Keratinocyte (primary cell): Measurements from ENCODE around the gene CARD18. TPM values are rescaled to one million over a fixed set of nuclear protein-coding genes. Genes with fewer than 3 reads are reported as not detected.

Experiments
- DNase-seq: peaks from one replicate; pipeline ENCODE4 v3.0.0-alpha.2; 2011; ENCODE audit warnings: low read depth, missing footprints, low spot score
- FAIRE-seq: peaks from 2 replicates; lab custom pipeline; 2011; peaks lifted over from hg19 to GRCh38; lab: Jason Lieb, UNC
- H2AFZ ChIP-seq: 2 replicates; pipeline ENCODE4 v1.6.0; 2012; ENCODE audit warnings: low read length, control low read depth, inconsistent platforms; ENCODE audit not compliant: control insufficient read depth
- H3K27ac ChIP-seq: 2 replicates; pipeline ENCODE4 v1.5.1; 2011; ENCODE audit warnings: low read length; ENCODE audit not compliant: control insufficient read depth, insufficient read depth
- H3K27me3 ChIP-seq: 3 replicates; pipeline ENCODE4 v1.6.0; 2011; ENCODE audit warnings: low read length; ENCODE audit not compliant: control insufficient read depth, insufficient read depth; ENCODE audit errors: extremely low read depth
- H3K36me3 ChIP-seq, 2 experiments: 2 replicates in 1 of 2; 3 replicates in 1 of 2; pipeline ENCODE4 v1.5.1; 2011; ENCODE audit warnings: low read length in 2 of 2, mild to moderate bottlenecking in 1 of 2; ENCODE audit not compliant: control insufficient read depth in 2 of 2, insufficient read depth in 2 of 2; ENCODE audit errors: extremely low read depth in 1 of 2
- H3K4me1 ChIP-seq: 3 replicates; pipeline ENCODE4 v1.5.1; 2011; ENCODE audit warnings: low read length; ENCODE audit not compliant: control insufficient read depth, insufficient read depth; ENCODE audit errors: extremely low read depth
- H3K4me2 ChIP-seq: 3 replicates; pipeline ENCODE4 v1.6.0; 2011; ENCODE audit warnings: low read depth, low read length; ENCODE audit not compliant: control insufficient read depth, insufficient read depth; ENCODE audit errors: extremely low read depth
- H3K4me3 ChIP-seq, 3 experiments: fragments of 200-600 bp in 1 of 3; sonication (generic) in 1 of 3; 2 replicates in 2 of 3; 3 replicates in 1 of 3; pipeline ENCODE4 v1.5.1; 2011 to 2016; ENCODE audit warnings: low read length in 3 of 3, mild to moderate bottlenecking in 3 of 3, control low read depth in 2 of 3, inconsistent platforms in 1 of 3, low read depth in 1 of 3, mixed read lengths in 1 of 3, mixed run types in 1 of 3, moderate library complexity in 1 of 3; ENCODE audit not compliant: control insufficient read depth in 2 of 3, insufficient read depth in 2 of 3; ENCODE audit errors: extremely low read depth in 1 of 3
- H3K79me2 ChIP-seq: 2 replicates; pipeline ENCODE4 v1.6.0; 2012; ENCODE audit warnings: low read length; ENCODE audit not compliant: control insufficient read depth, insufficient read depth
- H3K9ac ChIP-seq: 3 replicates; pipeline ENCODE4 v1.6.0; 2011; ENCODE audit warnings: low read length; ENCODE audit not compliant: control insufficient read depth, insufficient read depth; ENCODE audit errors: extremely low read depth
- H3K9me1 ChIP-seq: 3 replicates; pipeline ENCODE4 v1.6.0; 2011; ENCODE audit warnings: low read length; ENCODE audit not compliant: control insufficient read depth, insufficient read depth; ENCODE audit errors: extremely low read depth
- H3K9me3 ChIP-seq: 2 replicates; pipeline ENCODE4 v1.5.1; 2012; ENCODE audit warnings: low read depth, low read length; ENCODE audit not compliant: control insufficient read depth
- H4K20me1 ChIP-seq: 3 replicates; pipeline ENCODE4 v1.6.0; 2011; ENCODE audit warnings: low read length; ENCODE audit not compliant: control insufficient read depth, insufficient read depth; ENCODE audit errors: extremely low read depth
- EZH2 ChIP-seq: IDR thresholded peaks from one replicate; pipeline ENCODE4 v1.6.1; 2012; ENCODE audit warnings: inconsistent platforms, mild to moderate bottlenecking, low read length, moderate library complexity
- dilution Hi-C: fragments of 300-500 bp; cut with MboI; formaldehyde crosslinking; loops from one replicate; pipeline ENCODE4 v1.7.0; 2020; ENCODE audit warnings: low sequenced_read_pairs; ENCODE audit not compliant: extremely low pct_ligation_motif_present
- polyA plus RNA-seq, 5 experiments: library from polyadenylated mRNA; depleted of rRNA in 3 of 5; stranded (reverse) in 3 of 5; stranded (forward) in 1 of 5; unstranded in 1 of 5; fragments of >200 nt; gene quantifications; 1 replicate in 1 of 5; 2 replicates in 3 of 5; 3 replicates in 1 of 5; pipeline versions ENCODE4 v1.2.1 to v1.2.3, GENCODE V29; 2011 to 2012; ENCODE audit warnings: missing spikeins in 2 of 5, low read depth in 1 of 5, low replicate concordance in 1 of 5
- TF ChIP-seq, protein P1 (sequence below), 3 experiments: IDR thresholded peaks in 1 of 3; conservative IDR thresholded peaks in 1 of 3; optimal IDR thresholded peaks in 1 of 3; 2 replicates in 2 of 3; 3 replicates in 1 of 3; pipeline versions ENCODE3 to v1.5.1; 2011; ENCODE audit warnings: low read length in 3 of 3, mild to moderate bottlenecking in 3 of 3, moderate library complexity in 2 of 3, control low read depth in 1 of 3, inconsistent platforms in 1 of 3; ENCODE audit not compliant: insufficient read depth in 2 of 3; ENCODE audit errors: extremely low read depth in 1 of 3

The CARD18 gene
- polyA plus RNA-seq, 1 donor (not counting 4 experiments of a cell fraction or from before 2014, with no cell fraction given): 10.4 TPM

DNA sequence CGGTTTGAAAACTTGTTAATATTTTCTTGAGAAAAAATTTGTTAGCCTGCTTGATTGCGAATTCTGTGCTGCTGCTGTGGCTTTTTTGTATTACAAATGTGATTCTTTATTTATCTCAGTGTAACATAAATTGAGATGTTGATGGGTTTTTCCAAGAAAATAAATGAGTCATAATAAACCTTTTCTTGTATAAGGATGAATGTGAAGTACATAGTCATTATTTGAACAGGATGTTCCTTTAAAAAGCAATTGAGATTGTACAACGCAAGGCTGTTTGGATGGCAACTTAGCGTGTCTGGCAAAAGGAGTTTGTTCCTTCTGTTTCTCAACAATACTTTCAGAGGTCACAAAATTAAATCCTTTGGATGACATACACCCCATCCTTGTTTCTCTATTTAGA lies 24.6 kb upstream of the CARD18 start:
- dilution Hi-C loops: no loop called here
- Histone ChIP-seq H3K4me2 (no peak overlapping the region), H4K20me1 (no peaks in the 10 kb centered on the region), H3K79me2 (no peaks in the 10 kb centered on the region), H3K36me3 (no peaks in the 10 kb centered on the region), H3K9ac (no peak overlapping the region), H3K27me3 (no peaks in the 10 kb centered on the region), H2AFZ (no peak overlapping the region), H3K27ac (no peak overlapping the region), H3K4me1 (peaks cover 4% of the 10 kb centered on the region), H3K9me3 (no peaks in the 10 kb centered on the region), H3K4me3 (no peak overlapping the region), H3K9me1 (no peaks in the 10 kb centered on the region)
- no peak for TF ChIP-seq EZH2
- TF ChIP-seq, protein P1, sequence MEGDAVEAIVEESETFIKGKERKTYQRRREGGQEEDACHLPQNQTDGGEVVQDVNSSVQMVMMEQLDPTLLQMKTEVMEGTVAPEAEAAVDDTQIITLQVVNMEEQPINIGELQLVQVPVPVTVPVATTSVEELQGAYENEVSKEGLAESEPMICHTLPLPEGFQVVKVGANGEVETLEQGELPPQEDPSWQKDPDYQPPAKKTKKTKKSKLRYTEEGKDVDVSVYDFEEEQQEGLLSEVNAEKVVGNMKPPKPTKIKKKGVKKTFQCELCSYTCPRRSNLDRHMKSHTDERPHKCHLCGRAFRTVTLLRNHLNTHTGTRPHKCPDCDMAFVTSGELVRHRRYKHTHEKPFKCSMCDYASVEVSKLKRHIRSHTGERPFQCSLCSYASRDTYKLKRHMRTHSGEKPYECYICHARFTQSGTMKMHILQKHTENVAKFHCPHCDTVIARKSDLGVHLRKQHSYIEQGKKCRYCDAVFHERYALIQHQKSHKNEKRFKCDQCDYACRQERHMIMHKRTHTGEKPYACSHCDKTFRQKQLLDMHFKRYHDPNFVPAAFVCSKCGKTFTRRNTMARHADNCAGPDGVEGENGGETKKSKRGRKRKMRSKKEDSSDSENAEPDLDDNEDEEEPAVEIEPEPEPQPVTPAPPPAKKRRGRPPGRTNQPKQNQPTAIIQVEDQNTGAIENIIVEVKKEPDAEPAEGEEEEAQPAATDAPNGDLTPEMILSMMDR (optimal IDR thresholded peaks at IDR 0.05 in 1 of 3, IDR thresholded peaks at IDR 0.05 in 1 of 3, conservative IDR thresholded peaks at IDR 0.05 in 1 of 3; ENCODE audit: extremely low read depth in 1 of 3, insufficient read depth in 2 of 3, low read length in 3 of 3): no peak
- DNase-seq (no peak), FAIRE-seq (no peak)

DNA sequence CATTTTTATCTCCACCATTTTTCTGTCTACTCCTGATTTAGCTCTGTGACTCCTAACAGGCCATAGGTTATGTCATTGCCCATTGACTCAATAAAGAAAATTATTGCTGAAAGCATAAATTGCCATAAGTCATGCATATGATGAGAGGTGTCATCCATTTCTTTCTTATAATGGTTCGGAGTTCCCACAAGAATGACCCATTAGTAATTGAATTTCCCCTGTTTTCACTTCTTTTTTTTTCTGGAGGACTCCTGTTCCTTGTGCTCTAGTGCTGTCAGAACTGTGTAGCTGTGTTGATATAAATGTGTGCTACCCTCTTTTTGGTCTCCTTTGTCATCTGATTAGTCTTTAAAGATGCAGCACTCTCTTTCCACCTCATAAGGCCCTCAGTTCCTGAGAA lies 22.9 kb upstream of the CARD18 start:
- Histone ChIP-seq H2AFZ (no peak overlapping the region), H4K20me1 (no peaks in the 10 kb centered on the region), H3K9me3 (no peaks in the 10 kb centered on the region), H3K9me1 (no peaks in the 10 kb centered on the region), H3K4me2 (no peak overlapping the region), H3K4me3 (no peak overlapping the region), H3K79me2 (no peaks in the 10 kb centered on the region), H3K27me3 (no peaks in the 10 kb centered on the region), H3K36me3 (no peaks in the 10 kb centered on the region), H3K4me1 (no peaks in the 10 kb centered on the region), H3K27ac (no peak overlapping the region), H3K9ac (no peak overlapping the region)
- no peak for FAIRE-seq
- no peak for TF ChIP-seq EZH2
- TF ChIP-seq, protein P1 (optimal IDR thresholded peaks at IDR 0.05 in 1 of 3, IDR thresholded peaks at IDR 0.05 in 1 of 3, conservative IDR thresholded peaks at IDR 0.05 in 1 of 3; ENCODE audit: extremely low read depth in 1 of 3, insufficient read depth in 2 of 3, low read length in 3 of 3): no peak
- dilution Hi-C loops: no loop called here
- DNase-seq: no peak
